WTC11 (cell line): ENCODE data around the gene TSPAN17. TPM values are rescaled to one million over a fixed set of nuclear protein-coding genes. Genes with fewer than 3 reads are reported as not detected.

Experiments used
- ATAC-seq: fragments of 200-7000 bp; cut with Tn5 transposase; 2 replicates; pipeline ENCODE4 v1.10.0; 2021; ENCODE audit warnings: mild to moderate bottlenecking, moderate library complexity
- CTCF ChIA-PET: fragments of 300-600 bp; sonication (Branson Sonifier 250); formaldehyde crosslinking; loops from one replicate; lab custom pipeline; 2021; ENCODE audit warnings: antibody characterized with exemption; lab: Charles Lee
- POLR2A ChIA-PET: fragments of 350-600 bp; sonication (Branson Sonifier 250); formaldehyde crosslinking; loops from one replicate; lab custom pipeline; 2021; ENCODE audit warnings: antibody characterized with exemption; lab: Charles Lee
- DNase-seq: peaks from one replicate; pipeline ENCODE4 v3.0.0; 2021; ENCODE audit warnings: low spot score
- H3K27ac Mint-ChIP-seq: 2 replicates; pipeline ENCODE4 v1.8.0; 2021; ENCODE audit warnings: mixed read lengths
- H3K27me3 Mint-ChIP-seq: 2 replicates; pipeline ENCODE4 v1.8.0; 2021; ENCODE audit warnings: low read depth, mild to moderate bottlenecking, moderate library complexity, mixed read lengths
- H3K36me3 Mint-ChIP-seq: 2 replicates; pipeline ENCODE4 v1.8.0; 2021; ENCODE audit warnings: mixed read lengths
- H3K4me1 Mint-ChIP-seq: 2 replicates; pipeline ENCODE4 v1.8.0; 2022; ENCODE audit warnings: mixed read lengths
- H3K4me3 Mint-ChIP-seq: 2 replicates; pipeline ENCODE4 v1.8.0; 2021; ENCODE audit warnings: mild to moderate bottlenecking, moderate library complexity, mixed read lengths
- H3K9me3 Mint-ChIP-seq: 2 replicates; pipeline ENCODE4 v1.8.0; 2021; ENCODE audit warnings: mixed read lengths
- AR ChIP-seq: fragments of 250-450 bp; sonication (Bioruptor Pico); IDR thresholded peaks from 2 replicates; pipeline ENCODE4 v1.9.0; 2021; ENCODE audit warnings: mild to moderate bottlenecking
- E2F5 ChIP-seq: sonication (generic); formaldehyde crosslinking; IDR thresholded peaks from 2 replicates; pipeline ENCODE4 v1.8.1; 2022; ENCODE audit warnings: mild to moderate bottlenecking, moderate library complexity, missing genetic modification reagents
- EMX1 ChIP-seq: fragments of 250-450 bp; sonication (Bioruptor Pico); IDR thresholded peaks from 2 replicates; pipeline ENCODE4 v1.8.0; 2021; ENCODE audit warnings: mild to moderate bottlenecking
- ETV6 ChIP-seq: sonication (generic); formaldehyde crosslinking; IDR thresholded peaks from 2 replicates; pipeline ENCODE4 v1.8.1; 2022; ENCODE audit warnings: mild to moderate bottlenecking, missing genetic modification reagents
- FOXK1 ChIP-seq: sonication (generic); formaldehyde crosslinking; IDR thresholded peaks from 2 replicates; pipeline ENCODE4 v1.8.0; 2022; ENCODE audit warnings: mild to moderate bottlenecking, moderate library complexity, missing genetic modification reagents
- FOXP1 ChIP-seq: sonication (generic); formaldehyde crosslinking; IDR thresholded peaks from 2 replicates; pipeline ENCODE4 v1.8.0; 2022; ENCODE audit warnings: missing genetic modification reagents, mild to moderate bottlenecking, moderate library complexity, borderline replicate concordance
- NFE2L1 ChIP-seq: sonication (generic); formaldehyde crosslinking; IDR thresholded peaks from 2 replicates; pipeline ENCODE4 v1.8.1; 2023; ENCODE audit warnings: missing genetic modification reagents
- NFYB ChIP-seq: sonication (generic); formaldehyde crosslinking; conservative IDR thresholded peaks from 2 replicates; pipeline ENCODE4 v1.8.0; 2022; ENCODE audit warnings: low read depth, missing genetic modification reagents
- NR3C1 ChIP-seq: sonication (generic); formaldehyde crosslinking; conservative IDR thresholded peaks from 2 replicates; pipeline ENCODE4 v1.8.1; 2023; ENCODE audit warnings: low read depth, mild to moderate bottlenecking, missing genetic modification reagents
- OVOL2 ChIP-seq: fragments of 250-450 bp; sonication (Bioruptor Pico); IDR thresholded peaks from 2 replicates; pipeline ENCODE4 v1.9.0; 2021; ENCODE audit warnings: mild to moderate bottlenecking, borderline replicate concordance
- PRDM15 ChIP-seq: sonication (generic); formaldehyde crosslinking; IDR thresholded peaks from 2 replicates; pipeline ENCODE4 v1.8.0; 2022; ENCODE audit warnings: missing genetic modification reagents
- PRRX2 ChIP-seq: fragments of 250-450 bp; sonication (Bioruptor Pico); IDR thresholded peaks from 2 replicates; pipeline ENCODE4 v1.8.0; 2021; ENCODE audit warnings: mild to moderate bottlenecking
- SMAD4 ChIP-seq: sonication (generic); formaldehyde crosslinking; IDR thresholded peaks from 2 replicates; pipeline ENCODE4 v1.8.0; 2022; ENCODE audit warnings: mild to moderate bottlenecking, missing genetic modification reagents
- SP1 ChIP-seq: sonication (generic); formaldehyde crosslinking; conservative IDR thresholded peaks from 2 replicates; pipeline ENCODE4 v1.8.1; 2022; ENCODE audit warnings: missing genetic modification reagents
- TEAD4 ChIP-seq: sonication (generic); formaldehyde crosslinking; IDR thresholded peaks from 2 replicates; pipeline ENCODE4 v1.8.0; 2022; ENCODE audit warnings: mild to moderate bottlenecking, missing genetic modification reagents
- ZBTB21 ChIP-seq: sonication (generic); formaldehyde crosslinking; IDR thresholded peaks from 2 replicates; pipeline ENCODE4 v1.8.1; 2023; ENCODE audit warnings: mild to moderate bottlenecking, missing genetic modification reagents, borderline replicate concordance
- ZBTB43 ChIP-seq: sonication (generic); formaldehyde crosslinking; IDR thresholded peaks from 2 replicates; pipeline ENCODE4 v1.8.1; 2023; ENCODE audit warnings: mild to moderate bottlenecking, missing genetic modification reagents
- ZMAT4 ChIP-seq: fragments of 250-450 bp; sonication (Bioruptor Pico); IDR thresholded peaks from 2 replicates; pipeline ENCODE4 v1.9.0; 2021; ENCODE audit warnings: mild to moderate bottlenecking
- total RNA-seq: library from RNA; stranded (reverse); gene quantifications from 3 replicates; pipeline ENCODE4 v1.2.3, GENCODE V29; 2021
- TF ChIP-seq, protein P1 (sequence below): fragments of 250-450 bp; sonication (Bioruptor Pico); conservative IDR thresholded peaks from 2 replicates; pipeline ENCODE4 v1.9.0; 2021; ENCODE audit warnings: mild to moderate bottlenecking
- TF ChIP-seq, protein P2 (sequence below): sonication (generic); formaldehyde crosslinking; IDR thresholded peaks from 2 replicates; pipeline ENCODE4 v1.8.1; 2022; ENCODE audit warnings: mild to moderate bottlenecking, missing genetic modification reagents, moderate library complexity, borderline replicate concordance
- TF ChIP-seq, protein P3 (sequence below): sonication (generic); formaldehyde crosslinking; IDR thresholded peaks from 2 replicates; pipeline ENCODE4 v1.8.0; 2023; ENCODE audit warnings: mild to moderate bottlenecking, missing genetic modification reagents

The TSPAN17 gene
- total RNA-seq, 1 experiment from 2014 or later: 47.8 TPM

DNA sequence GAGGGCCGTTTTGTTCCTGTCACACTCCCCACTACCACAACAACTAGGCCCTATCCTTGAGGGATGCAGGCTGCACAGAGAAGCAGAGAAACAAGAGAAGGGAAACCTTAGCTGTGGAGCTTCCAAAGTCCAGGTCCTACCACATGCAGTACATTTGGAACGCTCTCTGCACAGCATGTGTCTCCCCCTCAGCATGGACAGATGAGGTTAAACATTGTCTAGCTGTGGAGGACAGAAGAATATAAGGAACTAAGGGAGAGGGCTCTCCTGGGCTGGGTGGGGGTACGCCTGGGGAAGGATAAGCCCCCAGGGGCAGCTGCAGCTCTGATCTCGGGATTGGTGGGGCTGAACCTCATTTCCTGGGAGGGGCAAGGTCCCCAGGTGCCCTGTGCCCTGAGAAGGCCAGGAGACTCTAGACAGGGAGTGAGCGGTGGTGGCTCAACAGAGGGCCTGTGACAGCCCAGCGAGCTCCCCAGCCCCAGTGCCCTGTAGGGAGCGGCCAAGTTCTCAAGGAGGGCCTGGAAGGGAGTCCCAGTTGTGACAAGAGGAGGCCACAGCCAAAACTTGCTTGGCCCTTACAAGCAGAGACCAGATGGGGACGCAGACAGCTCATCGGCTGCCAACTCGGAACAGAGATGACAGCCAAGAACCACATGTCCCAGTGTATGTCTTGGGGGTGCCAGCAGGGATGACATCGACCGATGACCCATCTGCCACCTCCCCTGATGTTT lies 30.1 kb downstream of the TSPAN17 start (continued):
- TF ChIP-seq PRDM15 (no peak), EMX1 (CRISPR knock-in tag) (no peak), TEAD4 (CRISPR knock-in tag) (no peak), ZMAT4 (CRISPR knock-in tag) (no peak), SMAD4 (CRISPR knock-in tag) (no peak), PRRX2 (CRISPR knock-in tag) (no peak)
- TF ChIP-seq, protein P1, sequence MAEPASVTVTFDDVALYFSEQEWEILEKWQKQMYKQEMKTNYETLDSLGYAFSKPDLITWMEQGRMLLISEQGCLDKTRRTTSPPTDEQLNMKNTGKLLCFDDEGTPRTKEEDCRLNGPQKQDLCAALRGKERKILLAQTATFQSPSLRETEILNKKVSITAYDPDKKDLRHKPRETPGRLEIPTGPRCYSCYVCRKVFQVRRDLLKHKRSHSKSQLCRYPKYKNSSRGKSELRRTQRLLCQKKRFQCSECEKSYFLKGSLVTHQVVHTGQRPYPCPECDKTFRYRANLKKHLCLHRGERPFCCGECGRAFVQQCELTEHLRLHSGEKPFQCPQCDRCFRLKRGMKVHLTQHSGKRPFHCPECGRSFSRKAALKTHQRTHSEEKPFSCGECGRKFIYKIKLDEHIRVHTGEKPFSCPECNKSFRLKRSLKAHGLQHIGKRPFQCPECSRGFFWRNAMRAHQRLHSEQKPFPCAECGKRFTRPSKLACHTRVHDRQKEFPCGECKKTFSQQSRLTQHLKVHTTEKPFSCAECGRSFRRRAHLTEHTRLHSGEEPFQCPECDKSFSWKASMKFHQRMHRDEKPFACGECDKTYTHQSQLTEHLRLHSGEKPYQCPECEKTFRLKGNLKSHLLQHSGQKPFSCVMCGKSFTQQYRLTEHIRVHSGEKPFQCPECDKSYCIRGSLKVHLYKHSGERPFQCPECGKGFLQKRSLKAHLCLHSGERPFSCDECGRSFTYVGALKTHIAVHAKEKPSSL (CRISPR knock-in tag): no peak
- TF ChIP-seq, protein P2, sequence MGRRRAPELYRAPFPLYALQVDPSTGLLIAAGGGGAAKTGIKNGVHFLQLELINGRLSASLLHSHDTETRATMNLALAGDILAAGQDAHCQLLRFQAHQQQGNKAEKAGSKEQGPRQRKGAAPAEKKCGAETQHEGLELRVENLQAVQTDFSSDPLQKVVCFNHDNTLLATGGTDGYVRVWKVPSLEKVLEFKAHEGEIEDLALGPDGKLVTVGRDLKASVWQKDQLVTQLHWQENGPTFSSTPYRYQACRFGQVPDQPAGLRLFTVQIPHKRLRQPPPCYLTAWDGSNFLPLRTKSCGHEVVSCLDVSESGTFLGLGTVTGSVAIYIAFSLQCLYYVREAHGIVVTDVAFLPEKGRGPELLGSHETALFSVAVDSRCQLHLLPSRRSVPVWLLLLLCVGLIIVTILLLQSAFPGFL (CRISPR knock-in tag): no peak

DNA sequence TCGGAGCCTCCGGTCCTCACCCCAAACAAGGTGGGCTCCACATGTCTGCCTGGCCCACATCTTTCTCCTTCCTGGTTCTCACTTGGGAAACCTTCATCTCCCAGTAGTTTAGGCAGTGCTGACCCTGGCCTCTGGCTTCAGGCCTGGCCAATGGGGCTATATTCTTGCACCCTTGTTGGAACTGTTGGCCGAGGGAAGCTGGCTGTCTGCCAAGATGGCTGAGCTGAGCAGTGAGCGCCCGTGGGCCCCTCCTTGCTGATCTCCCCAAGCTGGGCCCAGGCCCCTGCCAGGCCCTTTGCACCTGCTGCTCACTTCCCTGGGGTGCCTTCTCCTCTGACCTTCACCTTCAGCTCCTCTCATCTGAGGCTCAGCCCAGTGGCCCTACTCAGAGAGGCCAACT lies 31.3 kb downstream of the TSPAN17 start:
- POLR2A ChIA-PET: no interaction called here
- Mint-ChIP-seq H3K4me1 (peaks cover 16% of the 10 kb centered on the region), H3K4me3 (no peak overlapping the region), H3K27me3 (peaks cover 6% of the 10 kb centered on the region), H3K36me3 (no peaks in the 10 kb centered on the region), H3K9me3 (no peaks in the 10 kb centered on the region), H3K27ac (no peak overlapping the region)
- CTCF ChIA-PET: interaction anchor here (0.9 to 5.6 kb wide), 6 partner anchors 9 to 22 kb away, joined by 4 to 55 read pairs (median 10); no protein-coding TSS in a partner anchor
- ATAC-seq (no peak), DNase-seq (no peak)
- no peak for TF ChIP-seq ZBTB21
- no peak for TF ChIP-seq AR
- TF ChIP-seq OVOL2 (CRISPR knock-in tag): no peak
- TF ChIP-seq, protein P3, sequence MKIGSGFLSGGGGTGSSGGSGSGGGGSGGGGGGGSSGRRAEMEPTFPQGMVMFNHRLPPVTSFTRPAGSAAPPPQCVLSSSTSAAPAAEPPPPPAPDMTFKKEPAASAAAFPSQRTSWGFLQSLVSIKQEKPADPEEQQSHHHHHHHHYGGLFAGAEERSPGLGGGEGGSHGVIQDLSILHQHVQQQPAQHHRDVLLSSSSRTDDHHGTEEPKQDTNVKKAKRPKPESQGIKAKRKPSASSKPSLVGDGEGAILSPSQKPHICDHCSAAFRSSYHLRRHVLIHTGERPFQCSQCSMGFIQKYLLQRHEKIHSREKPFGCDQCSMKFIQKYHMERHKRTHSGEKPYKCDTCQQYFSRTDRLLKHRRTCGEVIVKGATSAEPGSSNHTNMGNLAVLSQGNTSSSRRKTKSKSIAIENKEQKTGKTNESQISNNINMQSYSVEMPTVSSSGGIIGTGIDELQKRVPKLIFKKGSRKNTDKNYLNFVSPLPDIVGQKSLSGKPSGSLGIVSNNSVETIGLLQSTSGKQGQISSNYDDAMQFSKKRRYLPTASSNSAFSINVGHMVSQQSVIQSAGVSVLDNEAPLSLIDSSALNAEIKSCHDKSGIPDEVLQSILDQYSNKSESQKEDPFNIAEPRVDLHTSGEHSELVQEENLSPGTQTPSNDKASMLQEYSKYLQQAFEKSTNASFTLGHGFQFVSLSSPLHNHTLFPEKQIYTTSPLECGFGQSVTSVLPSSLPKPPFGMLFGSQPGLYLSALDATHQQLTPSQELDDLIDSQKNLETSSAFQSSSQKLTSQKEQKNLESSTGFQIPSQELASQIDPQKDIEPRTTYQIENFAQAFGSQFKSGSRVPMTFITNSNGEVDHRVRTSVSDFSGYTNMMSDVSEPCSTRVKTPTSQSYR: no peak
- TF ChIP-seq E2F5 (CRISPR knock-in tag): no peak
- TF ChIP-seq SP1 (CRISPR knock-in tag): no peak
- no peak for TF ChIP-seq NR3C1 (CRISPR knock-in tag)
- no peak for TF ChIP-seq FOXK1 (CRISPR knock-in tag)
- TF ChIP-seq ETV6 (CRISPR knock-in tag): no peak
- no peak for TF ChIP-seq ZBTB43 (CRISPR knock-in tag)
- TF ChIP-seq FOXP1 (CRISPR knock-in tag): no peak
- no peak for TF ChIP-seq NFE2L1 (CRISPR knock-in tag)
- TF ChIP-seq NFYB (CRISPR knock-in tag): no peak
